Measurements from ENCODE around the gene VAMP7.
"Not testable (repeated sequence)": the region's sequence is repeated elsewhere in the genome, so short reads cannot be mapped to it uniquely, and the experiment has no call there.

The VAMP7 gene

GRCh38 chrX:155971658-155972057, 90.5 kb downstream of the VAMP7 start:
- H3K4me3 ChIP-seq (ENCODE audit: low read length); H3K9me3 ChIP-seq (ENCODE audit: low read length); H2AFZ ChIP-seq (ENCODE audit: low read depth, low read length); H3K36me3 ChIP-seq (ENCODE audit: insufficient read depth, low read length); H3K27me3 ChIP-seq (ENCODE audit: insufficient read depth, low read length); H3K4me1 ChIP-seq (ENCODE audit: insufficient read depth, low read length): not testable (repeated sequence)

- H3K27me3 ChIP-seq (ENCODE audit: insufficient read depth, low read length); H2AFZ ChIP-seq (ENCODE audit: low read depth, low read length); H3K9me3 ChIP-seq (ENCODE audit: low read length); H3K4me1 ChIP-seq (ENCODE audit: insufficient read depth, low read length); H3K4me3 ChIP-seq (ENCODE audit: low read length); H3K36me3 ChIP-seq (ENCODE audit: insufficient read depth, low read length): not testable (repeated sequence)
These were observed 91.1 kb downstream of the VAMP7 start for GRCh38 chrX:155972241-155972640.

DNA sequence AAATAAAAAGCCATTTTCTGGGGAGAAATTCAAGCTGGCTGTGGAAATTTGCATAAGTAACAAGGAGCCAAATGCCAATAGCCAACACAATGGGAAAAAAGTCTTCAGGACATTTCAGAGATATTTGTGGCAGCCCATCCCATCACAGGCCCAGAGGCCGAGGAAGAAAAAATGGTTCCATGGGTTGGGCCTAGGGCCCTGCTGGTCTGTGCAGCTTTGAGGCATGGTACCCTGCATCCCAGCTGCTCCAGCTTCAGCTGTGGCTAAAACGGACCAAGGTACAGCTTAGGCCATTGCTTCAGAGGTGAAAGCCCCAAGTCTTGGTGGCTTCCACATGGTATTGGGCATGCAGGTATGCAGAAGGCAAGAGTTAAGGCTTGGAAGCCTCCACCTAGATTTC, 102.2 kb downstream of the VAMP7 start:
- Histone ChIP-seq H2AFZ (ENCODE audit: low read depth, low read length) (no peak overlapping the region), H3K4me3 (ENCODE audit: low read length) (no peak overlapping the region), H3K36me3 (ENCODE audit: insufficient read depth, low read length) (no peaks in the 10 kb centered on the region), H3K9me3 (ENCODE audit: low read length) (no peaks in the 10 kb centered on the region), H3K27me3 (ENCODE audit: insufficient read depth, low read length) (no peaks in the 10 kb centered on the region), H3K4me1 (ENCODE audit: insufficient read depth, low read length) (no peaks in the 10 kb centered on the region)

GRCh38 chrX:155985208-155985607, 104.1 kb downstream of the VAMP7 start:
- no peaks in the 10 kb centered on the region for H3K4me1 ChIP-seq (ENCODE audit: insufficient read depth, low read length)
- H2AFZ ChIP-seq (ENCODE audit: low read depth, low read length), result no peak overlapping the region
- H3K9me3 ChIP-seq (ENCODE audit: low read length), result no peaks in the 10 kb centered on the region
- no peaks in the 10 kb centered on the region for H3K27me3 ChIP-seq (ENCODE audit: insufficient read depth, low read length)
- H3K4me3 ChIP-seq (ENCODE audit: low read length), result no peak overlapping the region
- H3K36me3 ChIP-seq (ENCODE audit: insufficient read depth, low read length), result no peaks in the 10 kb centered on the region

GRCh38 chrX:155986995-155987394, 105.8 kb downstream of the VAMP7 start:
- not testable (repeated sequence) for H2AFZ ChIP-seq (ENCODE audit: low read depth, low read length); H3K4me1 ChIP-seq (ENCODE audit: insufficient read depth, low read length); H3K4me3 ChIP-seq (ENCODE audit: low read length); H3K36me3 ChIP-seq (ENCODE audit: insufficient read depth, low read length); H3K27me3 ChIP-seq (ENCODE audit: insufficient read depth, low read length); H3K9me3 ChIP-seq (ENCODE audit: low read length)

GRCh38 chrX:155988859-155989258, 107.7 kb downstream of the VAMP7 start:
- Histone ChIP-seq H3K36me3 (ENCODE audit: insufficient read depth, low read length) (no peaks in the 10 kb centered on the region), H3K4me3 (ENCODE audit: low read length) (no peak overlapping the region), H3K4me1 (ENCODE audit: insufficient read depth, low read length) (no peaks in the 10 kb centered on the region), H2AFZ (ENCODE audit: low read depth, low read length) (no peak overlapping the region), H3K9me3 (ENCODE audit: low read length) (no peaks in the 10 kb centered on the region), H3K27me3 (ENCODE audit: insufficient read depth, low read length) (no peaks in the 10 kb centered on the region)

All from neuron (in vitro differentiated cells).